Measurements from ENCODE around the gene SCYGR4. TPM values are rescaled to one million over a fixed set of nuclear protein-coding genes. Genes with fewer than 3 reads are reported as not detected.

The SCYGR4 gene
- polyA plus RNA-seq, 3 donors: 0.09 TPM; not detected in 2

- DNase-seq: no peak
Measured at GRCh38 chr2:227613272-227613660, 4.0 kb upstream of the SCYGR4 start.

- no peak for DNase-seq
Measured at GRCh38 chr2:227614246-227614645, 3.1 kb upstream of the SCYGR4 start.

- DNase-seq: no peak
Measured at GRCh38 chr2:227614740-227615139, 2.6 kb upstream of the SCYGR4 start, which contains the start of gene SCYGR3. Gene SCYGR3 (minus strand): TSS chr2:227614840. CDS start chr2:227614840, 0 bp downstream.

- no peak for DNase-seq
Measured at GRCh38 chr2:227615181-227615580, 2.1 kb upstream of the SCYGR4 start.

- DNase-seq: no peak
Measured at GRCh38 chr2:227615906-227616305, 1.4 kb upstream of the SCYGR4 start.

- no peak for DNase-seq
Measured at GRCh38 chr2:227616631-227617030, 667 bp upstream of the SCYGR4 start.

GRCh38 chr2:227623226-227623625 is 5.9 kb downstream of the SCYGR4 start:
- no peak for DNase-seq

GRCh38 chr2:227625420-227625819 is 8.1 kb downstream of the SCYGR4 start:
- DNase-seq: no peak

- DNase-seq: no peak
Measured at GRCh38 chr2:227626580-227627151, 9.4 kb downstream of the SCYGR4 start.

- DNase-seq: no peak
Measured at GRCh38 chr2:227627769-227628168, 10.5 kb downstream of the SCYGR4 start.

GRCh38 chr2:227629435-227629834 is 12.1 kb downstream of the SCYGR4 start:
- DNase-seq: no peak

- no peak for DNase-seq
Measured at GRCh38 chr2:227630322-227630721, 13.0 kb downstream of the SCYGR4 start.

- no peak for DNase-seq
Measured at GRCh38 chr2:227632827-227633226, 15.5 kb downstream of the SCYGR4 start.

GRCh38 chr2:227634201-227634600 is 16.9 kb downstream of the SCYGR4 start:
- no peak for DNase-seq

- DNase-seq: no peak
Measured at GRCh38 chr2:227642656-227643055, 25.4 kb downstream of the SCYGR4 start.

GRCh38 chr2:227643990-227644551 is 26.8 kb downstream of the SCYGR4 start:
- no peak for DNase-seq

GRCh38 chr2:227653419-227653818 is 36.1 kb downstream of the SCYGR4 start:
- no peak for DNase-seq

GRCh38 chr2:227654426-227654825 is 37.1 kb downstream of the SCYGR4 start:
- no peak for DNase-seq

- DNase-seq: no peak
Measured at GRCh38 chr2:227655454-227655853, 38.2 kb downstream of the SCYGR4 start.

GRCh38 chr2:227657199-227657845 is 40.0 kb downstream of the SCYGR4 start:
- DNase-seq: no peak

- no peak for DNase-seq
Measured at GRCh38 chr2:227661025-227661649, 43.8 kb downstream of the SCYGR4 start.

GRCh38 chr2:227661827-227662226 is 44.5 kb downstream of the SCYGR4 start:
- no peak for DNase-seq

Data from renal pelvis (tissue), 4 donors.